ENCODE results near the gene CAPN8. TPM values are rescaled to one million over a fixed set of nuclear protein-coding genes. Genes with fewer than 3 reads are reported as not detected.

The CAPN8 gene
- total and polyA plus RNA-seq, 5 experiments from 2014 or later = 0.21 to 0.36 TPM; not detected in 3

GRCh38 chr1:223709598-223709997, 44.1 kb upstream of the CAPN8 start:
- ATAC-seq = no peak
- H3K27me3 Mint-ChIP-seq = peaks cover 0 to 4% (median 0%) of the 10 kb centered on the region in 5 donors
- H3K4me3 Mint-ChIP-seq = peak overlapping the region in 1 of 10 donors; percentile 27
- H3K27ac Mint-ChIP-seq = peak overlapping the region in 1 of 10 donors; percentile 37
- no peak for DNase-seq
- no peaks in the 10 kb centered on the region for H3K36me3 Mint-ChIP-seq
- POLR2A ChIA-PET = interaction anchor here (1.7 kb wide), 1 partner anchor 10 kb away, joined by 5 read pairs; no protein-coding TSS in a partner anchor
- H3K4me1 Mint-ChIP-seq = peaks cover 9 to 33% (median 32%) of the 10 kb centered on the region in 4 donors
- no peaks in the 10 kb centered on the region for H3K9me3 Mint-ChIP-seq

- POLR2A ChIA-PET = no interaction called here
- peak overlapping the region in 1 of 10 donors; percentile 26 for H3K4me3 Mint-ChIP-seq
Measured at GRCh38 chr1:223708651-223709268, 43.3 kb upstream of the CAPN8 start.

GRCh38 chr1:223708001-223708359, 42.5 kb upstream of the CAPN8 start:
- DNase-seq = no peak
- no peak overlapping the region for H3K4me3 Mint-ChIP-seq
- H3K36me3 Mint-ChIP-seq = no peaks in the 10 kb centered on the region
- H3K27me3 Mint-ChIP-seq = peaks cover 0 to 4% (median 0%) of the 10 kb centered on the region in 5 donors
- POLR2A ChIA-PET = no interaction called here
- H3K4me1 Mint-ChIP-seq = peaks cover 0 to 20% (median 18%) of the 10 kb centered on the region in 4 donors
- peak overlapping the region in 1 of 10 donors; percentile 43 for H3K27ac Mint-ChIP-seq
- H3K9me3 Mint-ChIP-seq = no peaks in the 10 kb centered on the region
- no peak for ATAC-seq

More at GRCh38 chr1:223708651-223709268, 43.3 kb upstream of the CAPN8 start:
- Mint-ChIP-seq H3K9me3 (no peaks in the 10 kb centered on the region), H3K27me3 (peaks cover 0 to 4% (median 0%) of the 10 kb centered on the region in 5 donors), H3K27ac (peak overlapping the region in 4 of 10 donors; percentile 22 to 75 (median 52)), H3K4me1 (peaks cover 5 to 27% (median 26%) of the 10 kb centered on the region in 4 donors), H3K36me3 (no peaks in the 10 kb centered on the region)
- ATAC-seq (no peak), DNase-seq (no peak)

DNA sequence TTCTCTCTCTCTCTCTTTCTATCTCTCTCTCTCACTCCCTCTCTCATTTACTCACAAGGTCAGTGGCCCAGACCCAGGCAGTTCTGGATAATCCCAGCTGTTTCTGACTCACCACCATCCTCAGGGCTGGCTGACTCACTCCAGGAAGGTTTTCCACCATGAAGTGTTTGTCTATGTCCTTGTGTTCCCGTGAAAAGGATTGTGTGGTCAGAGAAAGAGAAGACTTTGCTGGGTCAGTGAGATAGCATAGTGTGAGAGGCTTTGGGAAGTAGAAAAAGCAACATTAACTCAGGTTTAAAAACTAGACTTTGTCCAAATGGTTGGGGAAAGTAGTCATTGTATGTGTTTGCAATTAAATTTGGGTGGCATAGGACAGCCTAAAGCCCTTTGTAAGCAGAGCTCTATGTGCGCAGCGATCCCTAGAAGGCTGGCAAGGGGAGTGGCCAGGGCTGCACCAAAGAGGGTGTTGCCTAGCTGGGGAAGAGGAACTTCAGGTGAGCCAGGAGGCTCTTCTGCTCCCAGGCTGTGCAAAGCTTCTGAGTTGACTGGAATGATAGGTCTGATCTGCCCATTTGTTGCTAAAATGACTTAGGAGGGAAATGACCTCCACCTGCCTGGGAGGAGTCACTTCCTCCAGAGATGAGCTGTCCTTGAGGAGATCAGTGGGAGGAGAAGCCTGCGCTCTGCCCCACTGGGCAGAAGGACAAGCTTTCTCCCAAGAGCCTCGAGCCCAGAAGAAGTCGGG, 41.9 kb upstream of the CAPN8 start:
- Mint-ChIP-seq H3K27ac (peak overlapping the region in 3 of 10 donors; percentile 7 to 13 (median 11)), H3K4me3 (no peak overlapping the region)
- POLR2A ChIA-PET = no interaction called here

GRCh38 chr1:223706077-223706973, 40.8 kb upstream of the CAPN8 start:
- H3K27ac Mint-ChIP-seq = no peak overlapping the region
- peaks cover 0 to 13% (median 11%) of the 10 kb centered on the region in 4 donors for H3K4me1 Mint-ChIP-seq
- DNase-seq (no peak), ATAC-seq (no peak)
- H3K9me3 Mint-ChIP-seq = no peaks in the 10 kb centered on the region
- H3K36me3 Mint-ChIP-seq = no peaks in the 10 kb centered on the region
- H3K27me3 Mint-ChIP-seq = peaks cover 0 to 5% (median 1%) of the 10 kb centered on the region in 5 donors
- no peak overlapping the region for H3K4me3 Mint-ChIP-seq
- POLR2A ChIA-PET = no interaction called here

More for the DNA sequence above, 41.9 kb upstream of the CAPN8 start:
- ATAC-seq = no peak
- Mint-ChIP-seq H3K27me3 (peaks cover 0 to 5% (median 1%) of the 10 kb centered on the region in 5 donors), H3K36me3 (no peaks in the 10 kb centered on the region), H3K9me3 (no peaks in the 10 kb centered on the region), H3K4me1 (peaks cover 0 to 19% (median 17%) of the 10 kb centered on the region in 4 donors)
- DNase-seq = no peak

GRCh38 chr1:223704921-223705878, 39.7 kb upstream of the CAPN8 start:
- POLR2A ChIA-PET = no interaction called here
- Mint-ChIP-seq H3K36me3 (no peaks in the 10 kb centered on the region), H3K4me3 (no peak overlapping the region), H3K9me3 (no peaks in the 10 kb centered on the region), H3K27ac (peak overlapping the region in 1 of 10 donors; percentile 3), H3K27me3 (peaks cover 0 to 5% (median 1%) of the 10 kb centered on the region in 5 donors), H3K4me1 (peaks cover 0 to 6% (median 3%) of the 10 kb centered on the region in 4 donors)
- ATAC-seq = no peak
- DNase-seq = no peak

DNA sequence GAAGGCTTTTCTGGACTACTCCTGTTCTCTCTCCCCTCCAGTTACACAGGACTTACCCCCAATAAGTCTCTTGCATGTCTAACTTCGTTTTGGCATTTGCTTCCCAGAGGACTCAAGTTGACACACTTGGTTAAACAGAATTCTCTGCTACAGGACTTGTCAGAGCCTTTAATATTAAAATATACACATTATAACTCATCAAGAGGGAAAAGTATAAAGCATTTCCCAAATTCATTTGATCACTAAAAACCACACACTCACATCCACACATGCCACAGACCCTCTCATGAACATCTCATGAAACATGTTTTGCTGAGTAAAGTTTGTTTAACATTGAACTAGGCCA, 38.1 kb upstream of the CAPN8 start:
- Mint-ChIP-seq H3K4me3 (no peak overlapping the region), H3K27ac (peak overlapping the region in 1 of 10 donors; percentile 43), H3K27me3 (peaks cover 0 to 9% (median 3%) of the 10 kb centered on the region in 5 donors), H3K4me1 (peaks cover 0 to 5% (median 3%) of the 10 kb centered on the region in 4 donors), H3K36me3 (no peaks in the 10 kb centered on the region), H3K9me3 (no peaks in the 10 kb centered on the region)
- ATAC-seq (no peak), DNase-seq (no peak)
- POLR2A ChIA-PET = no interaction called here

GRCh38 chr1:223702735-223703667, 37.5 kb upstream of the CAPN8 start:
- Mint-ChIP-seq H3K27me3 (peaks cover 0 to 9% (median 3%) of the 10 kb centered on the region in 5 donors), H3K9me3 (no peaks in the 10 kb centered on the region), H3K4me3 (no peak overlapping the region), H3K27ac (peak overlapping the region in 2 of 10 donors; percentile 42 to 61), H3K4me1 (peaks cover 3 to 10% (median 7%) of the 10 kb centered on the region in 4 donors), H3K36me3 (no peaks in the 10 kb centered on the region)
- ATAC-seq (no peak), DNase-seq (no peak)
- POLR2A ChIA-PET = no interaction called here

DNA sequence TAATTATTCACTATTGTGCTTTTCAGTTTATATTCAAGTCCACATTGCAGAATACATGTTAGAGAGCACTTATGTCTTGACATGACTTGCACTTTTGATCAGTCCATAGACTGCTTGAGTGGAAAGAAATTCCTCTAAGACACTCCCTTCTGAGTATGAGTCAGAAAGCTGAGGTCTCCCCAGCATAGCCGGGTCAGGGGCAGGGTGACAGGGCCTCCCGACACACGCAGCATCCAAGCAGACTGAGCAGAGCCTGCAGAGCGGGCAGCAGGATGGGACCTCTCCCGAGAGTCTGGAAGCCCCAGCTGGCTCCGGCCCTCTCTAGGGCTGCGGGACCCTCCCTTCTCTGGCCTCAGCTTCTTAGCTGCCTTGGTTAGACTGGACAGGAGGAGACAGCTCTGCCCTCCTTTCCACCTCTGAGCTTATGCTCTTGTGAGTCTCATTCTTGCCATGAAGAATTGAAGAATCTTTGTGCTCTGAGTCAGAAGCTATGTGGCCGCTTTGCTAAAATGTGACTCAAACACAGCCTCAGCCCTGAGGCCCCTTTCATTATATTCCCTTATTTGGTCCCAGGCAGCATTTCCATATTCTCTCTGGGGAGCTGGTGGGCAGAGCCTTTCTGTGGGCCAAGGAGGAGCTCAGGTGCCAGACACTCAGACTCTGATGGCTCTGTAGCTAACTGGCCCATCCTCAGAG, 35.6 kb upstream of the CAPN8 start:
- no peak overlapping the region for H3K27ac Mint-ChIP-seq
- H3K9me3 Mint-ChIP-seq = no peaks in the 10 kb centered on the region
- no peaks in the 10 kb centered on the region for H3K36me3 Mint-ChIP-seq
- DNase-seq = no peak
- no peak overlapping the region for H3K4me3 Mint-ChIP-seq
- POLR2A ChIA-PET = no interaction called here
- H3K4me1 Mint-ChIP-seq = peaks cover 3 to 15% (median 9%) of the 10 kb centered on the region in 4 donors
- H3K27me3 Mint-ChIP-seq = peaks cover 0 to 9% (median 1%) of the 10 kb centered on the region in 5 donors
- no peak for ATAC-seq

DNA sequence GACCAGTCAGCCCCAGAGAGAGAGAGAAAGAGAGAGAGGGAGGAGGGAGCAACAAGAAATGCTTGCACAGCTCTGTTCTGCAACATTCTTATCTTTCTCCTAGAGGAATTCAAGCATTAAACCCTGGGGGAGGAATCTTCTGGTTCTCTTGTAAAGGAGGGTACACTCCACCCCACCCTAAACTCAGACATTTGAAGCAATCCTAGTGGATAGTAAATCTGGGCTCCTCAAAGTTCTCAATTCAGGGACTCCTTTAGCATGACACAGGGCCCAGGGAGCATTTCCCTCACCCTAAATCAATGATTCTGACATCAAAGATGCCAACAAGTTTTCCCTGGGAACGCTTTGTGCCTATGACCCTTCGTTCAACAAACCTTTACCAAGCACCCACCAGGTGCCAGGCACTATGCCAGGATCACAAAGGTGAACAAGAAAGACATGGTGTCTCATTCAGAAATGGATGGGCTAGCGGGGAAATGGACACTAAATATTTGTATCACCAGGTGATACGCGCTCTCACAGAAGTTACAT, 35.0 kb upstream of the CAPN8 start:
- POLR2A ChIA-PET = no interaction called here
- no peaks in the 10 kb centered on the region for H3K9me3 Mint-ChIP-seq
- no peak for ATAC-seq

More for the DNA sequence above, 35.0 kb upstream of the CAPN8 start:
- peaks cover 3 to 15% (median 9%) of the 10 kb centered on the region in 4 donors for H3K4me1 Mint-ChIP-seq
- H3K27me3 Mint-ChIP-seq = peaks cover 0 to 9% (median 1%) of the 10 kb centered on the region in 5 donors
- DNase-seq = no peak
- peak overlapping the region in 4 of 10 donors; percentile 3 to 48 (median 40) for H3K27ac Mint-ChIP-seq
- H3K36me3 Mint-ChIP-seq = no peaks in the 10 kb centered on the region
- no peak overlapping the region for H3K4me3 Mint-ChIP-seq

Measured in naive thymus-derived CD8-positive, alpha-beta T cell (primary cell).